Glomerular visceral epithelial cell (primary cell): ENCODE data around the gene SORBS1.

Experiments
- DNase-seq: peaks from one replicate; pipeline ENCODE4 v3.0.0-alpha.2; 2016; ENCODE audit errors: extremely low spot score

The SORBS1 gene

DNA sequence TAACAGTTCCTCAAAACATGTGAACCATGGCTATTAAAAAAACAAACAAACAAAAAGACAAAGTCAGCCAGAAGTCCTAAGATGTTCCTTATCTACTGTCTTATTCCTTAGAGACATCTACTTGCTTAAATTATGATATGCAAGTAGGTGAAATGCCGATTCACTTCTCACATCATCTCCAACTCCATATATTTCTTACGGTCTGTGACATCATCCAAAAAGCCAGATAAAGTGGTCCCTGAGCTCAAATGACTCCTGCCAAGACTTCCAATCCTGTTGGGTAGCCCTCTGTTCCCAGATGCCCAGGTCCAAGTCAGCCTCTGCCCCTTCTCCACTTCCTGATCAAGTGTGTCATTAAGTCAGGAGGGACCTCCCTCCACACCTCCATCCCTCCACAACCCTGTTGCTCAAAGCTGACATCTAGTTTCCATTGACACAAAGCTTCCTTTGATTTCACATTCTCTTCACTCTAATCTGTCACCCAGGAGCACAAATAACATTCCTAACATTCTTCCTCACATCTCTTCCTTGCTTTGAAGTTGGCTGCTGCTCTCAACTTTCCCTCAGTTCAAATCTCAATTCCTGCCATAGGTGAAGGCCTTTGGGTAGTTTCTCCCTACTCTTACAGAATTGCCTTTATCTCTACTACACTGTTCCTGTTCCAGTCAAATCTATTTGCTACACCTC lies 214.3 kb downstream of the SORBS1 start:
- peak; percentile 31 for DNase-seq

GRCh38 chr10:95343573-95343972 lies 217.6 kb downstream of the SORBS1 start:
- DNase-seq = no peak

GRCh38 chr10:95341716-95342130 lies 219.4 kb downstream of the SORBS1 start:
- DNase-seq = no peak

GRCh38 chr10:95339863-95340262 lies 221.3 kb downstream of the SORBS1 start:
- DNase-seq = no peak

DNA sequence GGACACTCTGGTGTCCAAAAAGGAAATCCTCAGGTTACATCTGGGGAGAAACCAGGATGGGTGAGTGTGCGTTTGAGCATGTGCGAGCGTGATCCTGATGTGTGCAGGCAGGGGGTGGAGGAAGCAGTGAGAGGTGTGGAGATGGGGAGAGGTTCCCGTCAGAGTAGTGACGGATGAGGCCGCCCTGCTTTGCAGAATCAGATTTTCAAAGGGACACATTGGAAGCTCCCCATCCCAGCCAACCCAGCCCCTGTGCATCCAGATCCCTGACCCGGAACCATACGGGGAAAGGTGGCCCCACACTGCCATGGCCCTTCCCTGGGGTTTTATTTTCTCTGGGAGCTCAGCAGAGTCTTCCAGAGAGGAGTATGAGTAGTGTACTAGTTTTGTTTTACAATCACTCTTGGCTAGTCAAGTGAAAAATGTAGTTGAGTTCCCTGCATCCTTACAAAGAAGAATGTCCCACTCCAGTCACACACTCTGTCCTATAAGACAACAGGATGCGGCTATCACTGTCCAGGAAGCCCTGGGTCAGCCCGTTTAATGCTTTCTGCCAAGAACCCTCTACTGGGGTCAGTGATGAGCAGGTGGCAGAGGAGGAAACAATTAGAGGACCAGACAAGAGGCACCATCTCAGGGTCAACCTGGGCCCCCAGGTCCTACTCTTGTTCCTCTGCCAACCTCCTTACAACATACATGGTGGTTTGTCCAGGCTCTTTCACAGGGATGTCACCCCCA lies 223.6 kb downstream of the SORBS1 start:
- DNase-seq = no peak

GRCh38 chr10:95336702-95337101 lies 224.5 kb downstream of the SORBS1 start:
- no peak for DNase-seq

GRCh38 chr10:95335933-95336699 lies 225.1 kb downstream of the SORBS1 start:
- no peak for DNase-seq

- DNase-seq = no peak
These were observed 226.4 kb downstream of the SORBS1 start for GRCh38 chr10:95334805-95335144.

DNA sequence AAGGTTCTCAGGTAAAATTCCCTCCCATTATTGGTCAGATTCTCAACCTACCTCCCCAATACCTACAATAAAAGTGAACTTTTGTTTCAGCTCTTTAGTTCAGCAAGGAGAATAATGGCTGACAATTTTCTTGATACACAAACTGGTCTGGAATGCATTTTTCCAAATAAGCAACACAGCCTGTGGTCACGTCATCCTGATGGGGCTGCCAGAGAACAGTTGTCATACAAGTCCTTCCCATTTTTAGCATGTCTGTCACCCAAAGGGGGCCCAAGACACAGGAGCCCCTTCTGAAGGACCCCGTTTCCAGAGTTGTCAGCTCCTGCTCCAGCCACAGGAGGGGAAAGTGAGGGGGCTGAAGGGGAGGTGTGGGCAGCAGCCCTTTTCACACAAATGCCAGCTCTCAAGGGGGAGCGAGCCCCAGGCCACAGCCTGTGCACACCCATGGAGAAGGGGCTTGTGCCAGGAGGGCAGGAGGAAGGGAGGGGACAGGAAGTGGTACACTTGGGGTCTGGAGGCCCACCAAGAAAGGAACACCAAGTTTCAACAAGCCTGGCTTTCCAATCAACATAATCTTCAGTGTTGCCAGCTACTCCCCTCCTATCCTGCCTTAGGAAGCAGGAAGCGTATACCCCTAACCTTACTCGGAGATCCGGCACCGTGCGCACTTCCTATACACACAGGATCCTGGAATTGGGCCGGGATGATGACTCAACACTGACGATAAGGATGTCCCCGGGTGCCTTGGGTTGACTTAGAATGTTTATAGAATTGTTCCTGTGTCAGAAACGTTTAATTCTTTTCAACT lies 227.0 kb downstream of the SORBS1 start:
- peak; percentile 10 for DNase-seq

DNA sequence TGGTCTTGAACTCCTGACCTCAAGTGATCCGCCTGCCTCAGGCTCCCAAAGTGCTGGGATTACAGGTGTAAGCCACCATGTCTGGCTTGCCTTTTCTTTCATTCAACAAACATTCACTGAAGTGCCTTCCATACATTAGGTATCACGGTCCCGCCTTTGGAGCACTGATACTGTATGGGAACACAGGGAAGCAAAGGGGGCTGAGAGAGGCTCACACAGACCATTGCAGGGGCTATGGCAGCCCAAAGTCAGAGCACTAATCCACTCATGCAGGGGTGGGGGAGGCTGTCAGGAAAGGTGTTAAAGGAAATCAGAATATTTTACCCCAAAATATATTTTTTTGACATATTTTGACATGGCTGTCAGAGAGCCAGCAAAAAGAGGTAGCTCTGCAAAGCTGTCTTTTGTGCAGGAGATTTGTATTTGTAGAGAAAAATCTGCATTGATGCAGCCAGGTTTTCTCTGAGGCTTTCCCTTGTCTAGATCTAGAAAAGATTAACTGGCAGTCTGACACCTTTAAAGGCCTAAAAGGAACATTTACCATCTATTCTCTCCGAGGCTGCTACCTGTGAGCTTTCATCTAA lies 228.4 kb downstream of the SORBS1 start:
- DNase-seq = no peak

DNA sequence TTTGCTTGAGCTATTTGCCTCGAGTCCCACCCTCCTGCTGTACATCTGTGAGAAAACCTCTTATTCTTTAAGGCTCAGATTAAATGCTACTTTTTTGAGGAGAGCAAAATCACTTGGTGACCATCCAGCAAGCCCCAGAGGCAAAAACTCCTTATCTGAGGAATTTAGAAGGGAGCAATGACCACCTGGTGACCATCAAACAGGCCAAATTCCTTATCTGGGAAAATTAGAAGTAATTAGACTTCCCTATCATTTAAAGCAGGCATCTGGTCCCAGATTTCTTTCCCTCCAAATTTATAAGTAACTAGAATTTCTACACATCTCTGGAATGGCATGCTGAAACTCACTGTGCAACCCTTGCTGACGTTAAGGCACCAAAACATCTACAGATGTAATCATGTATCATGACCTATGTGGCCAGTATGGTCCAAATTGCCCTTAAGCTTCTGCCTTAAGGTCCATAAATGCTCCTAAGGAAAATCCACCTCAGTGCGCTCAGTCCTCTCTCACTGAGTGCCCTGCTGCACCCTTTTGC lies 229.5 kb downstream of the SORBS1 start:
- DNase-seq = no peak

DNA sequence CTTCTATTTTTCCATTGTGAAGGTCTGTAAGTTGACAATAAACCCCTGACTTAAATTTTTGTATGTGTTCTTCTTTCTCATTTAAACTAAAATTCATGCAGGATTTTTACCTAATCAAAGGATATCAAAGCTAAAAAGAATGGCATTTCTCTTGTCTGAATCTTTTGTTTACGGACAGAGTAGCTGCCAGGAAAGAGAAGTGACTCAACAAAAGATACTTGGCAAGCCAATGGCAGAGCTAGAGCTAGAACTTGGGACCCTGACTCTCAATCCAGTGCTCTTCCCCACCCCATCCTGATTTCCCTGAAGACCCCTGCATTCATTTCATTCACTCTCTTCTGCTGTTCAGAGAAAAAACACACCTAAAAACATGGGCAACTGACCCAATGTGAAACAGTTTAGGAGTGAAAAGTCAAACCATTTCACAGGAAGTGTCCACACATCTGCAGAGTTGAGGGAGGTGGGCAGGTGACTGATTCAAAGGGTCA lies 230.2 kb downstream of the SORBS1 start:
- DNase-seq = no peak

GRCh38 chr10:95329296-95329695 lies 231.9 kb downstream of the SORBS1 start:
- DNase-seq = no peak

DNA sequence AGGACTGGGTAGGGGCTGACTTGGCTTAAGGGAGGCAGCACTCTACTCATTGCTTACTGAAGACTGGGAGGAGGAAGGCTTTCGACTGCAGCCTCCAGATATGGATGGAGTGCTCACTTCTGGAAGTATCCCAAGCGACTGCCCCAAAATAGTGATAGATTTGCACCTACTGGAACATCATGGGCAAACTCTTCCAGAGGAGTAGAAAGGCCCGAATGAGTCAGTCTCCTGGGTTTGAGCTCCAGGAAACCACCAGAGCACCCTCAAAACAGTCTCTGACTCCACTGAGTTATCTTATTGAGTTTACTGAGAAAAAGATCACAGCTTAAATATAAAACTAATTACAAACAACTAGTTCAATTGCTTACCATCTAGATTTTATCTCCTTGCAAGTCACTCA lies 233.2 kb downstream of the SORBS1 start:
- DNase-seq = no peak

GRCh38 chr10:95327367-95327766 lies 233.8 kb downstream of the SORBS1 start:
- peak; percentile 67 for DNase-seq

GRCh38 chr10:95326396-95326795 lies 234.8 kb downstream of the SORBS1 start:
- DNase-seq = no peak

GRCh38 chr10:95325863-95326262 lies 235.3 kb downstream of the SORBS1 start:
- DNase-seq = no peak

- no peak for DNase-seq
These were observed 236.5 kb downstream of the SORBS1 start for GRCh38 chr10:95324436-95325268.

- no peak for DNase-seq
These were observed 239.4 kb downstream of the SORBS1 start for GRCh38 chr10:95321554-95322301.
